CD4-positive, alpha-beta T cell treated with Interleukin-4 for 4 hours (primary cell): ENCODE measurements around the gene PFKFB2.
"Not testable (repeated sequence)": the region's sequence is repeated elsewhere in the genome, so short reads cannot be mapped to it uniquely, and the experiment has no call there.

Experiments used
- DNase-seq: peaks from one replicate; pipeline ENCODE4 v3.0.0-alpha.2; 2020

The PFKFB2 gene

DNA sequence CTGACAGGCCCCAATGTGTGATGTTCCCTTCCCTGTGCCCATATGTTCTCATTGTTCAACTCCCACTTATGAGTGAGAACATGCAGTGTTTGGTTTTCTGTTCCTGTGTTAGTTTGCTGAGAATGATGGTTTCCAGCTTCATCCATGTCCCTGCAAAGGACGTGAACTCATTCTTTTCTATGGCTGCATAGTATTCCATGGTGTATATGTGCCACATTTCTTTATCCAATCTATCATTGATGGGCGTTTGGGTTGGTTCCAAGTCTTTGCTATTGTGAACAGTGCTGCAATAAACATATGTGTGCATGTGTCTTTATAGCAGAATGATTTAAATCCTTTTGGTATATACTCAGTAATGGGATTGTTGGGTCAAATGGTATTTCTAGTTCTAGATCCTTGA is 11.7 kb upstream of the PFKFB2 start:
- not testable (repeated sequence) for DNase-seq

DNA sequence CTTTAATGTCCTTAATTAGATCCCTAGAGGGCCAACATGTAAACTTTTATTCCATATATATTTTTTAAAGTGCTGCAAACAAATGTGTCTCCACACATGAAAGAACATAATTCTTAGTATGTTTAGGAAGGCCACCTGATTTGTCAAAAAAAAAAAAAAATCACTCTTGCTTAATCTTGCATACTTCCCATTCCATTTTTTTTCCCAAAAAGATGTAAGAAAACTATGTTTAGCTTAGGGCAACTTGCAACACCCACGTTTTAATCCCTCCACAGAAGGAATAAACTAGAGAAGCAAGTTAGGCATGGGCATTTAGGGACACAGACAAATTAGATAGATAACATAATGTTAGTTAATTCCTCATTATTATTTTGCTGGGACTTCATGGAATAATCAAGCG is 7.6 kb upstream of the PFKFB2 start:
- DNase-seq, result no peak

DNA sequence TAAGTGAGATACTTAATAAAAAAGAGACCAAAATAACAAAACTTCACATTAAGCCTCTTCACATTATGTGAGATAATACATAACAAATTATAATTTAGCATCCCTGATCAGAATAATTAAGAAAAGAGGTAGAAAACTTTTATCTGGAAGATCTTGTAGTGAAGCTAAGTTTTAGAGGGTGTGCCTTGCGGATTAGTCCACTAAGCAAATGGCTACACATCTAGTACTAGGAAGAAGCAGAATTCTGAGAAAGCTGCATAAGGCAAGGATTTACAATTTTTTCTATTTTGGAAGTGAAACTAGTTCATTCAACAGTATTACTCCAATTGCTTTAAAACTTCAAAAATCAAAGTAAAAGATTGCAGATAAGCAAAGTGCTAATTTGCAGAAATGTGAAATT is 5.6 kb upstream of the PFKFB2 start:
- DNase-seq, result no peak

DNA sequence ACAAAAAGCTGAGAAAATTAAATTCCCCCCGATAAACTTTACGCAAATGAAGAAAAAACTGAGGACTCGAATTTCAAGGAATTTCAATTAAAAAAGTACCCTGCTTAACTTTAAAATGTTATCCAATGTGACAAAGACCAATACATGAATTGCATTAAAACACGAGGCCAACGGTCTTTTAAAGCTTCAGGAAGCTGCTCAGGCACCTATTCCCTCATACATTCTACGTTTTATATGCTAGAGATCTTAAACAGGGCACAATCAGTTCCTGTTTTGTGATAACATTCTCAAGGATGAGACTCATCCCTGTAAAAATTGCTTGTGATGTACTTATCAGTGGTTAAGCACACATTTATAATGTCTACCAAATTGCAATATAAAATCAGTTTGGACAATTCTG is 5.0 kb upstream of the PFKFB2 start:
- DNase-seq, result no peak

DNA sequence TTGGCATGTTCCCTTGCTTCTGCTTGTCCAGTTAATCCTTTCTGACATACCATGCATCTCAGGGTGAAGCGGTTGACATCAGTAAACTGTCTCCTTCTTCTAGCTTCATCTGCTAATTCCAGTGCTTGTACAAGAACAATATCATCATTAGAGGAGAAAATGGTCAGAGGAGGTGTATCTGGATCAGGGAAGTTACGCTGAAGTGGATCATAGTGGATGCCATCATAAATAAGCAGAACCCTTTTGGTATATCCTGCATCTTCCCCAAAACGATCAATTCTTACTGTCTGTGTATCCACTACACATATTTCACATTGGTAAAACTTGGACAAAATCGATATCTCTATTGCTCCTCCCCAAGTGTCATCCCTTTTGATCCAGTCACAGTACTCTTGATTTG is 4.0 kb upstream of the PFKFB2 start:
- DNase-seq, result no peak

DNA sequence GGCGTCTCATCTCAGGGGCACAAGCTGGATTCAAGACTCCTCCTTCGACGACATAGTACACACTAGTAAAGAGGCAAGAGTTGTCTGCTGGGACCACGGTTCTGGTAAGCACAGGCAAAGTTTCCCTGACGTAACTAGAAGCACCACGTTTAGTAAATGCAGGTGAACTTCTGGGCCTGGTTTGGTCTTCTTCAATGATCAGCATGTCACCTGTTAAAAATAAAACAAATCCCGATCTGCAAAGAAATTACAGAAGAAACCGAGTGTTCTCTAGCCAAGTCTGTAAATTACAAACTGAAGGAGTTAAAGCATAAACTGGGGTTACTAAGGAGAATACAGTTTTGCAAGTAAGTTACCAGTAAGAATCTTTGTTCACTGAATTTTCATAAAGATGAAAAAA is 3.6 kb upstream of the PFKFB2 start:
- no peak for DNase-seq

DNA sequence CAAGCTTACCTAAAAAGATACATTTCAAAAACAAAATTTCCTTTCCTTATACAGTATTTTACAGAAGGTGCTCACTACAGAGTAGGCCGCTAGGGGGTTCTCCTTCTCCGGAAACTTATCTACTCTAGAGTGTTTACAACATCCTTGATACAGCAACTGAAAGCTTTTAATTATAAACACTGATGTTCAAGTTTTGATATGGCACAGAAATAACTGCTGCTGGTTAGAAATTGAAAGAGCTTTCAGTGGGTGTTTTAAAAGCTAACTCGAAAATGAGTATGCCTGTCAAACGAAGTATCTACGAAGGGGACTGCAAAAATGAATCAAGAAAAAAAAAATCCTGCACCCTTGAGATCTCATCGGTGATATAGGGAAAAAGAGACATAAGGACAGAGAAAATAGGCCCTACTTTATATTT is 3.1 kb upstream of the PFKFB2 start:
- peak; percentile 75 for DNase-seq

DNA sequence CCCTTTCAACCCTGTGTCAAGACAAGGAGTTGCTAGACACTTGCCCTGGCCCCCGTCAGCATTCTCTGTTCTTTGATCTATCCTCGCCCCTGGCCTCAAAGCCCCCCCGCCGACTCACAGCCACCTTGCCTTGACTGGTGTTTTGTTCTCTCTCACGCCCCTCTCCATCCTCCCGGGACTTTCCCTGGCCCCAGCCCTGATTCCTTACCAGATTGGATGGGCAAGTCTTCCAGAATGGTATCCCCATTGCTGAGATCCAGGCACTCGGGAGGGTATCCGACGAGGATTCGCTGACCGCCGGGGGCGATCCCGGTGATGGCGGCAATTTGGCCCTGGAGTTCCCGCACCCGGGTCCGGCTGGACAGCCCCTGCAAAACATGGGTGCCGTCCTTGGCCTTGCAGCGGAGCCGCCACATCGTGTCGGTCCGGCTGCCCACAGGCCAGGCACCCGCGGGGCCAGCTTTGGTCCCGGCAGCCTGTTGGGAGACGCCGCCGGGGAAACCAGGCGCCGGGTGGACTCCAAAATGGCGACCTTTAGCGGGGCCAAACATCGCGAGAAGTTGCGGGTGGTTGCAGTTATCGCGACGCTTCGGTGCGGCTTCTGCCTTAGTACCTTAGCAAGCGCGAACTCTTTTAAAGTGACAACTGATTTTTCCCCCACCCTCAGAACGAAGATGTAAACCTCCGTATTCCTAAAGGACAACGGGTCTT is 2.4 kb upstream of the PFKFB2 start:
- peak; percentile 92 for DNase-seq

DNA sequence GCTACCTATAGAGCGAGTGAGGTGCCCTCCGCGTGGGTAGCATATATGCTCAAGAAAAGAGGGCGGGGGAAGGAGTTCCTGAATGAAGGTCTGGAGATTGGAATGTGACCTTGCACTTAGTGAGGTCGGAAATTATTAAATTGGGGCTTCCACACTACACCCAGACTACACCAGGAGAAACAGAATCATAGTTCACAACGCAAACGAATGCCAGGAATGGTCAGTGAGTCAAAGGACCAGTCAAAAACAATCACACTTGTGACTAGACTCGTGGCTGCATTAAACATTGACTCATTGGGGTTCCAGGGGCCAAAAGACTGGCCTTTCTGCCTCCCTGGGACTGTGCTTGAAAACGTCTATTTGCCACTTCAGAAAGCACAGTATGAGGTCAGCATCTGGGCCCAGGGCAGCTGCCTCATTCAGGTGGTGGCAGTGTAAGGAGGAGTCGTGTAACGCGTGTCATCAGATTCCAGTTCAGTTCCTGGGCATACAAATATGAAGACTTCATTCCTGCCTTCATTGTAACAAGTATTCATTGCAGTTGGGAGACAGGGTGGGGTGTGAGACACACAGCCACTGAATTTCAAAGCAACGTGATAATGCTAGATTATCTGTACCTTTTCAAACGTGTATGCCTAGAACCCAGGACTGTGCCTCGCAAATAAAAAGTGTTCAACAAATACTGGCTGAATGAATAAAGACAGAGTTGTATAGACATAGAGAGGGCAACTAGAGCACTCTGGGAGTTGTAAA is 1.7 kb upstream of the PFKFB2 start, which contains the start of gene YOD1:
Gene YOD1 (minus strand): TSS at position 18 of the 753 bp plus-strand sequence. CDS start 178 bp downstream, outside the sequence.
- no peak for DNase-seq

DNA sequence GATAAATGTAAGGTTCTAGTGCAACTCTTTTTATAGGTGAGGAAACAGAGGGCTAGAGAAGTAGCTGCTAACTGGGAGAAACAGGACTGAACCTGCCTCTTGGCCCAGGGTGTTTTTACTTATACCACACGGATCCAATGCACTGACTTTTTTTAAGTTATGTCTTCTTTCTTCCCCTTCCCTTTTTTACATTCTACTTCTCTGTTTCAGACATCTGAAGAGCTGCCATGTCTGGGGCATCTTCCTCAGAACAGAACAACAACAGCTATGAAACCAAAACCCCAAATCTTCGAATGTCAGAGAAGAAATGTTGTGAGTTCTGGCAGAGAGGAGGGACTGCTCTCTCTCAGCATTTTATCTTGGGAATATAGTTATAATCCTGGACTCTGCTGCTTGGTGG is 1.4 kb downstream of the PFKFB2 start:
- no peak for DNase-seq

DNA sequence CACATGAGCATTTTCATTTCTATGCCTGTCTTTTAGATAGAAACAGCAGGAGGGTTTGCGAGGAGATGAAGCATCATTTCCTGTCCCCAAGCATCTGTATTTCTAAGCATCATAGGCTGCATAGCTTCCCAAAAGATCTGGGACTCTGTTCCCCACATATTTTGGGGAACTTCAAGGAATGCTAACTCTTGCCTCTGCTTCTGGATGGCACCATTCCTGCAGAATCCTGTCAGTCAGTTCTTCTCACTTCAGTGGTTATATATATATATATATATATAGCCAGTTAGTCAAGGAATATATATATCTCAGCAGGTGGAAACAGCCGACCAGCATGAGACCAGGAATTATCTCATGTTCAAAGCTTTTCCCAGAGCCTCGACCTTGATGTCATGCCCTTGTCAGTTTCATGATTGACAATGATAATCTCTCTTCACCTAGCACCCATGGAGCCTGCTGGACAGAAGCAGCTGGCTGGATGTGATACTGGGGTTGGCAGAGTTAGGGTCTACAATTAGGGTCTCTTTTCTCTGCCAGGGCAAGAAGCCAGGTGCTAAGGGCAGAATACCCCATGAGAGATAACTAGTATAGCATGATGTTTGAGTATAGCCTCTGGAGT is 2.4 kb downstream of the PFKFB2 start:
- no peak for DNase-seq

DNA sequence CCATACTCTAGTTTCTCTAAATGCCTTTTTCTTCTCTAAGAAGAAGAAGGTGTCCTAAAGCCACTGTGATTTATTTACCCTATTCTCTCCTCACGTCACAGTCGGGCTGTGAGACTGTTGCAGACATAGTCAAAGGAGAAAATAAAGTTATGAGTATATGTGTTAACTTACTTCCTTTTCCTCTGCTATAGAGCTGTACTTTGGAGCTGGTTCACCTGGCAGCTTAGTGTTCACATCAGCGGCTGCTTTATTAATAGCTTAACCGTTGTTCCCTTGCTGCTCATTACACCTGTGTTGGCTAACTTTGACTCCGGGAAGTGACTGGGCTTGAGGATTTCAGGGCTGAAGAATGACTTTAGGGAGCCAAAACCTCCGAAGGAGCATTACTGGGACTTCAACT is 3.6 kb downstream of the PFKFB2 start:
- no peak for DNase-seq

DNA sequence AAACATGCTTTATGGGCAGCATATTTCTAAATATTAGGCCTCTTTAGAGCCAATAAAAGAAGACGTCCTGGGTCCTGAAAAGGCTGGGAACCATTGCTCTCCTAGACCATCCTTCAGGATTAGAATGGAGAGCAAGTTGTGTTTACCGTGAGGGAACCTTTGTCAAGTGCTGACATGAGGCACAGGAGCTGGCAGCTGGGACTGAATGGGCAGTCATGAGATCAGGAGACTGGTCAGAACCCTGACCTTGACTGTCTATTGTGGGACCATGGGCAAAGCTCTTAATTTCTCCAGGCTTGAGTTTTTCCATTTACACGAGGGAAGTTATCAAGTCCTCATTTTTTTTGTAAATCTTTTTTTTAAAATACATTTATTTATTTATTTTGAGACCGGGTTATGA is 5.2 kb downstream of the PFKFB2 start:
- DNase-seq, result no peak

DNA sequence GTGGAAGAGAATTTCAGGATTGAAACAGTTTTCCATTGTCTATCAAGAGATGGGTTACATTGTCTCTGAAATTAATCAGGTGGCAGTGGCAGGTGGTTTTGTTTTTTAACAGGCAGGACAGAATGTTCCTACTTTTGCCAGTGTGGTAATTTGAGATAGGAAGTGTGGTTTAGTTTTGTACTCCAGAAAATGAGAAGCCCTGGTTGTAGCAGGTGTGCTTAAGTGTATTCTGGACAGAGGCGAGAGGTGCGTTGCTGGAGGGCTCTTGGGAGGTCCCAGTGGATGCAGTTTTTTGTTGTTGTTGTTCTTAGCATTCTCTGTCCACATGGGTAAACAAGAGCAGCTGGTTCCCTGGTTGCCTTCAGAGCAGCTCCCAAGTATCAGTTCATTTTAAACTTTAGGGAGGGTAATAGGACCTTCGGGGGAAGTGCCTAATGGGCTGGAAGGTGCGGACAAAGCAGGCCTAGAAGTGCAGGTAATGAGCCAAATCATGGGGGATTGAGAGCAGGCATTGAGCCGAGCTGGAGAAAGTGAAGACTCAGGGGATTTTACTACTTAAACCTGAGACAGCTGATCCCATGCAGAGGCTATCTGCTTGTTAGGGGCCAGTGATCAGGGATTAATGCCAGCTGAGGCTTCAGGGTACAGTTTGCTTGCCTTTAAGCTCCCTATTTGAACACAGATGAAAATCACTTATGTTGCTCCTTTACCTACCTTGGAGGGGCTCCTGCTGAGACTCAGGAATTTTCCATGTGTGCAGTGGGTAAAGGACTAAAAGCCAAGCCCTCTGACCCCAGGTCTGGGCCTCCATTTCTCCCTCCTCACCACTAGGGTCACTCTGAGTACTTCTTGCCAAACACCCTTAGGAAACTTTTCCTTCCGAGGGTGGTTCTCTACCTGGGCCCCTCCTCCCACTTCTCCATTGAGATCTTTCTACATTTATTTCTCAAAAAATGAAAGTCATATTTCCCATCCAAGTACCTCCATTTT is 6.1 kb downstream of the PFKFB2 start:
- DNase-seq, result no peak

DNA sequence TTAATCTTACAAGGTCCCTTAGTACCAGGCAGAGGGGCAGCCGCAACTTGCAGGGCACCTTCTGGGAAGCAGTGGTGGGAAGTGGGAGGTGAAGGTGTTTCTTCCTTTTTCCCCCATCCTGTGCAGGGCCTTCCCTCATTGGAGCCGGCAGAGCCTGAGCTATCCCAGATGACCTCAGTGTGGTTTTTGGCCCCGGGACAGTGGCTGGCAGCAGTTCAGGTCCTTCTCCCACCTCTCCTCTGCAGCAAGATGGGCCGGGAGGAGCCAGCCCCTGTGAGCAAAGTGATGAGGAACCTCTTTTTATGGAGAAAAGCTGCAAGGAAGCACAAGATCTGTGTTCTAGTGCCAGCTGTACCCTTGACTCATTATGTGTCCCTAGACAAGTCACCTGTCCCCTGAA is 6.8 kb downstream of the PFKFB2 start:
- no peak for DNase-seq

DNA sequence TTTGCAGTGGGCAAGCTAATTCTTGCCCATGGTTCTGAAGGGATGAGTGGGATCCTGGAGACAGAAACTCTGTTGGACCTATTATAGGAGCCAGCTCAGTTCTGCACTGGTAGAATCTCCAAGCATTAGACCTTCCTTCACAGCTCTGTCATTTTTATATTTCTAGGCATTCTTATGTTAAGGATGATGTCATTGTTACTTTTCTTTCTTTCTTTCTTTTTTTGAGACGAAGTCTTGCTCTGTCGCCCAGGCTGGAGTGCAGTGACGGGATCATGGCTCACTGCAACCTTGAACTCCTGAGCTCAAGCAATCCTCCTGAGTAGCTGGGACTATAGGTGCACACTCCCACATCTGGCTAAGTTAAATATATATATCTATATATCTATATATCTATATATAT is 7.5 kb downstream of the PFKFB2 start:
- DNase-seq, result no peak

DNA sequence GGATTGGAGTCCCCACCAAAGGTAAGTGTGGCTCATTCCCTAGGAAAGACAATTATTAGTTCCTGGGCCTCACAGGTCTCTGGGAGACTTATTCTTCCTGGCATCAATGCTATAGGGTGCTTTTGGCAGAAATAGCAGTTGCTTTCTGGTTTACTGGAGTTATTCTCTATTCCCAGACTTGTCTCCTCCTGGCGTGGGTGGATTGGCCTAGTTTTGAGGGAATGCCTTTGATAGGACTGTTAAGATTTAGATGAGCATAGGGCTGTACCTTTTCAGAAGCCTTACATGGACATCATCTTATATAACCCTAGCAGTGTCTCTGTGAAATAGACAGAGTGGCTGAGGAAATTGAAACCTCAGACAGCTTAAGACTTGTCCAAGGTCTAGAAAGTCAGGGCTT is 9.0 kb downstream of the PFKFB2 start:
- no peak for DNase-seq

DNA sequence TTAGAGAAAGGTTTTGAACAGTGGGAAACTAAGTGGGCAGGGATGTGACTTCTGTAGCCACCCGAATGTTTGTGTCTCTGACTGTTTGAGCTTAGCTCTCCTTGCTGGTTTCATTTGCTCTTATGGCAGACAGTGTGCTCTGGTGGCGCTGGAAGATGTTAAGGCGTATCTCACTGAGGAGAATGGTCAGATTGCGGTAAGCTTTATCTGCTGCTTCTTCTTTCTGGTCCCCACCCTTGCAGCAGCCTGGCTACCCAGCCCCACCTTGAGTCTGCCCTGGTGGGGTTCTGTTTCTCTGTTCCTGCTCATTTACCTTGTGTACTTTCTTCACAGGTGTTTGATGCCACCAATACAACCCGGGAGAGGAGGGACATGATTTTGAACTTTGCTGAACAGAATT is 9.9 kb downstream of the PFKFB2 start:
- DNase-seq, result no peak

DNA sequence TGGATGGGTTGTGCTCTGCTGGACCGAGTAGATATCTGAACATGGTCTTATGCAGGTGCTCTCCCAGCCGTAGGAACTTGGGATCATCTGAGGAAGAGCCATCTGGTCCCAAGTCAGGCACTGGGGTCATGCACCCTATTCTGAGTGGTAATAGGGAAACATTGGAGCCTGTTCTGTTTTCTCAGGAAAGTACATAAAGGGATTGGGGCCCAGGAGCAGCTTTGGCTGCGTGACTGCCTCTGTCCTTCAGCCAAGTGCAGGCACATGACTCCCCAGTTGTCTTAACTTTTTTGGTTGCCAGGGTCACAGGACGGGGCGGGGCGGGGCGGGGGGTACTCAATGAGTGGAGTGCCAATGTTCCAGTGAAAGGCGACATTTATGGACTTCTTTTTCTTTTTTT is 11.5 kb downstream of the PFKFB2 start:
- DNase-seq, result no peak

DNA sequence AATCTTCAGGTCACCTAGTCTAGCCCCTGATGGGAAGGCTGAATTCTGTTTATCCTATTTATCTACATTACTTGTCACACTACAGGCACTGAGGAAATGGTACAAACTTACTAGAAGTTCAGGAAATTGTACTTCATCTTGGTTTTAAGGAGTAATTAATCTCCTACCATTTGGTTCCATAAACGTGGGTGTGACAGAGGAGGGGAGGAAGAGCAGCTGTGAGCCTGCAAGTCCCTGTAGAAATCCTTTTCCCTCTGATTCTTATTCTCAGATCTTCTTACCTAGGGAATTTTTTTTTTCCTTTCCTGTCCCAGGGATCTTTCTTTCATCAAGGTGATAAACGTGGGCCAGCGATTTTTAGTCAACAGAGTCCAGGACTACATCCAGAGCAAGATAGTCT is 14.1 kb downstream of the PFKFB2 start:
- DNase-seq, result no peak

DNA sequence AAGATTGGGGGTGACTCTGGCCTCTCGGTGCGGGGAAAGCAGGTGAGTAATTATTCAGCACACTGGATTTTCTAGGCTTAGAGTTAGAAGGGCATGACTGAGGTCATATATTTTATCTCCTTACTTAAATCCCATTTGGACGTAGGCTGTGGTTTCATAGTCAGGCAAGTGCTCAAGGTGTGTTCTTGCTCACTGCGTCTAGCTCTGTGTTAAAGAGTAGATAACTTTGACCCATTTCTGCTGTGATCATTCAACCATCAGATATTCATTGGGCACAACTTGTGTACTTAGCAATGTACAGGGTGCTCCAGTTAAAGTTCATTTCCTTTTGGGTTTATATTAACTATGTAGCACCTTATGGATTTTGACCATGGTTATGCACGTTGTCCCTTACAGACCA is 14.6 kb downstream of the PFKFB2 start:
- DNase-seq, result no peak

DNA sequence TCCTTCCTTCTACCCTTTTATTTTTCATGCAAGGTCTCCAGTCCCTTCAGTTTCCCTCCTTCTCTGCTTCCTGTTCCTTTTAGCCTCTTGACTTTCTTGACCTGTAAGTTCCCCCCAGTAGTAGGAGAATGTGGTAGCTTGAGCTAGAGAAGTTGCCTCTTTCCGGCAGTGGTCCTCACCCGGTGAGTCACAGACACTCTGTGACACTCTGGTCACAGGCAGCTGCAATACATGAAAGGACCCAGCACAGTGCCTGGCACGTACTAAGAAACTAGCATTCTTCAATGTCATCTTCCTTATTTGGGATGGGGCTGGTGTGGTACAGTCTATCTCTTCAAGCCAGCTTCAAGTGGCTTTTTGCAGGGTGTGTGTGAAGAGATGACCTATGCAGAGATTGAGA is 16.0 kb downstream of the PFKFB2 start:
- DNase-seq, result no peak
